PC-3 (cell line): ENCODE measurements around the gene CREBBP. TPM values are rescaled to one million over a fixed set of nuclear protein-coding genes. Genes with fewer than 3 reads are reported as not detected.
A peak's percentile ranks its signal among the peaks of the same experiment; 100 is the strongest.

ENCODE experiments used
- ATAC-seq: fragments of 200-7000 bp; cut with Tn5 transposase; 2 replicates; pipeline ENCODE4 v1.9.1; 2020; ENCODE audit warnings: mild to moderate bottlenecking, moderate library complexity
- BruUV-seq: library from RNA; stranded (reverse); fragments of 400-500 nt; replicated peaks from 2 replicates; lab custom pipeline; 2021; lab: Mats Ljungman, UMichigan
- CTCF ChIA-PET: fragments of 300-600 bp; sonication (Branson Sonifier 250); formaldehyde crosslinking; loops from one replicate; lab custom pipeline; 2022; ENCODE audit warnings: antibody characterized with exemption; lab: Charles Lee
- POLR2A ChIA-PET: fragments of 300-600 bp; sonication (Branson Sonifier 250); formaldehyde crosslinking; loops from one replicate; lab custom pipeline; 2022; ENCODE audit warnings: antibody characterized with exemption; ENCODE audit not compliant: unreplicated experiment; lab: Charles Lee
- DNase-seq: peaks from one replicate; pipeline ENCODE4 v3.0.0-alpha.2; 2015
- H2AFZ ChIP-seq: fragments of 300-600 bp; sonication (generic); 2 replicates; pipeline ENCODE4 v1.6.0; 2016; ENCODE audit warnings: antibody characterized with exemption, low read length
- H3F3A ChIP-seq: fragments of 300-600 bp; sonication (generic); one replicate; pipeline ENCODE4 v1.6.0; 2017; ENCODE audit warnings: antibody characterized with exemption, low read length, control low read depth, mild to moderate bottlenecking; ENCODE audit not compliant: unreplicated experiment
- H3K27ac ChIP-seq: fragments of 300-600 bp; sonication (generic); 2 replicates; pipeline ENCODE4 v1.5.1; 2016; ENCODE audit warnings: mild to moderate bottlenecking, low read length
- H3K27me3 ChIP-seq: fragments of 300-600 bp; sonication (generic); 2 replicates; pipeline ENCODE4 v1.6.1; 2016; ENCODE audit warnings: low read length, mixed read lengths
- H3K36me3 ChIP-seq: fragments of 300-600 bp; sonication (generic); 2 replicates; pipeline ENCODE4 v1.6.1; 2016; ENCODE audit warnings: low read depth, mixed run types, low read length, mixed read lengths
- H3K4me1 ChIP-seq: fragments of 300-600 bp; sonication (generic); 2 replicates; pipeline ENCODE4 v1.5.1; 2016; ENCODE audit warnings: low read length; ENCODE audit not compliant: insufficient read depth
- H3K4me2 ChIP-seq: fragments of 300-600 bp; sonication (generic); 2 replicates; pipeline ENCODE4 v1.6.0; 2016; ENCODE audit warnings: low read length
- H3K4me3 ChIP-seq: fragments of 300-600 bp; sonication (generic); 2 replicates; pipeline ENCODE4 v1.5.1; 2016; ENCODE audit warnings: mild to moderate bottlenecking, low read length, mixed read lengths
- H3K79me2 ChIP-seq: fragments of 300-600 bp; sonication (generic); 2 replicates; pipeline ENCODE4 v1.6.1; 2017; ENCODE audit warnings: low read length, mixed read lengths
- H3K9ac ChIP-seq: fragments of 300-600 bp; sonication (generic); 2 replicates; pipeline ENCODE4 v1.6.0; 2016; ENCODE audit warnings: mild to moderate bottlenecking, low read length
- H3K9me2 ChIP-seq: fragments of 300-600 bp; sonication (generic); replicated peaks from 2 replicates; pipeline ENCODE4 v1.6.1; 2016; ENCODE audit warnings: mixed run types, low read length, mixed read lengths
- H3K9me3 ChIP-seq: fragments of 300-600 bp; sonication (generic); 2 replicates; pipeline ENCODE4 v1.6.1; 2016; ENCODE audit warnings: low read length, mixed read lengths
- H4K20me1 ChIP-seq: fragments of 300-600 bp; sonication (generic); 2 replicates; pipeline ENCODE4 v1.6.1; 2016; ENCODE audit warnings: low read length, mixed read lengths
- EZH2 ChIP-seq: fragments of 300-600 bp; sonication (generic); IDR thresholded peaks from one replicate; pipeline ENCODE4 v1.6.1; 2017; ENCODE audit warnings: antibody characterized with exemption, mild to moderate bottlenecking, low read length; ENCODE audit not compliant: unreplicated experiment
- EZH2phosphoT487 ChIP-seq: fragments of 300-600 bp; sonication (generic); IDR thresholded peaks from 2 replicates; pipeline ENCODE4 v1.6.1; 2018; ENCODE audit warnings: mild to moderate bottlenecking, antibody characterized with exemption, low read length, borderline replicate concordance
- intact Hi-C: fragments of 100-400 bp; cut with micrococcal nuclease; formaldehyde crosslinking; loops from 2 replicates; pipeline ENCODE4 v1.9.0; 2023
- total RNA-seq: library from RNA; depleted of rRNA; stranded (reverse); fragments of >200 nt; gene quantifications from 2 replicates; pipeline ENCODE4 v1.2.3, GENCODE V29; 2014
- TF ChIP-seq, protein P1 (sequence below): fragments of 300-600 bp; sonication (generic); conservative IDR thresholded peaks from 2 replicates; pipeline ENCODE4 v1.5.1; 2017; ENCODE audit warnings: antibody characterized with exemption, low read depth, mild to moderate bottlenecking, low read length

CREBBP gene
- total RNA-seq, 1 experiment from 2014 or later, result 21.9 TPM

DNA sequence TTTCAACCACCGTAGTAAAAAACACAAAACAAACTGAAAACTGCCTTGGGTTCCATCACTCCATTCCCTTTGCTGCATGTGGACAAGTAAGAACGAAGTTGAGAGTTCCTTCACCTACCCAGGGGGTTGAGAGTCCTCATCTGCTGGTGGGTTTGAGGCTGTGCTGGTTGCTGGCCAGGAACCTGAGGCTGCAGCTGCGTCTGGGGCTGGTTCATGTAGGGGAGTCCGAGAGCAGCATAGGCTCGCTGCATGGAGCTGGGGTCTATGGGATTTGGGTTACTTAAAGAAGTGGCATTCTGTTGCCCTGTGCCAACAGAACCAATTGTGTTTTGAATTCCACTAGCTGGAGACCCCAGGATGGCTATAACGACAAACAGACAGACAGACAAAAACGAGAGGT is 97.9 kb downstream of the CREBBP start:
- Histone ChIP-seq H3K9ac (no peak overlapping the region), H3F3A (no peaks in the 10 kb centered on the region), H2AFZ (no peak overlapping the region), H3K9me2 (no peaks in the 10 kb centered on the region), H3K4me2 (no peak overlapping the region), H3K9me3 (no peaks in the 10 kb centered on the region), H3K79me2 (no peaks in the 10 kb centered on the region), H3K4me1 (no peaks in the 10 kb centered on the region), H3K27me3 (no peaks in the 10 kb centered on the region), H4K20me1 (no peaks in the 10 kb centered on the region), H3K27ac (no peak overlapping the region), H3K36me3 (peaks cover 6% of the 10 kb centered on the region; the same call in 1 of the 2 replicates), H3K4me3 (no peak overlapping the region)
- no peak for DNase-seq
- no TSS peak for BruUV-seq
- POLR2A ChIA-PET, result no interaction called here
- TF ChIP-seq, protein P1, sequence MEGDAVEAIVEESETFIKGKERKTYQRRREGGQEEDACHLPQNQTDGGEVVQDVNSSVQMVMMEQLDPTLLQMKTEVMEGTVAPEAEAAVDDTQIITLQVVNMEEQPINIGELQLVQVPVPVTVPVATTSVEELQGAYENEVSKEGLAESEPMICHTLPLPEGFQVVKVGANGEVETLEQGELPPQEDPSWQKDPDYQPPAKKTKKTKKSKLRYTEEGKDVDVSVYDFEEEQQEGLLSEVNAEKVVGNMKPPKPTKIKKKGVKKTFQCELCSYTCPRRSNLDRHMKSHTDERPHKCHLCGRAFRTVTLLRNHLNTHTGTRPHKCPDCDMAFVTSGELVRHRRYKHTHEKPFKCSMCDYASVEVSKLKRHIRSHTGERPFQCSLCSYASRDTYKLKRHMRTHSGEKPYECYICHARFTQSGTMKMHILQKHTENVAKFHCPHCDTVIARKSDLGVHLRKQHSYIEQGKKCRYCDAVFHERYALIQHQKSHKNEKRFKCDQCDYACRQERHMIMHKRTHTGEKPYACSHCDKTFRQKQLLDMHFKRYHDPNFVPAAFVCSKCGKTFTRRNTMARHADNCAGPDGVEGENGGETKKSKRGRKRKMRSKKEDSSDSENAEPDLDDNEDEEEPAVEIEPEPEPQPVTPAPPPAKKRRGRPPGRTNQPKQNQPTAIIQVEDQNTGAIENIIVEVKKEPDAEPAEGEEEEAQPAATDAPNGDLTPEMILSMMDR, result no peak
- TF ChIP-seq EZH2phosphoT487, result no peak
- no peak for TF ChIP-seq EZH2
- intact Hi-C loops, result no loop called here
- CTCF ChIA-PET, result no interaction called here
- ATAC-seq, result no peak

DNA sequence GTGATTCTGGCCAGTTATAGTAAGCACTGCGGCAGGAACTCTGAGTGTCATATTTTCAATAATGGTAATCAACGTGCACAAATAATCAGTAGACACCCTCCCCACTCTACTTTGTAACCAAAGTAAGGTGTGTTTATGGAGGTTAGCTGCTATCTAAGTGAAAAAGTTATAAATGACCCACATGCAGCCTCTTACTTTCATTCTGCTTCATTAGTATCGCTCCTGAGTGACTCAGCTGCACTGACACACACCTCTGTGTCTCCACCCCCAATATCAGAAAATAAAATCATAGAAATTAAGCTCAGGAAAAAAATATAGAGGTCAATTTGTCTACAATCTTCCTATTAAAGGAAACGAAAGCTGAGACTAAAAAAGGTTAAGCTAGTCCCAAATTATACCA is 99.1 kb downstream of the CREBBP start:
- H4K20me1 ChIP-seq, result no peaks in the 10 kb centered on the region

GRCh38 chr16:3780570-3780969 is 99.9 kb downstream of the CREBBP start:
- intact Hi-C loops, result no loop called here
- ATAC-seq, result no peak
- POLR2A ChIA-PET, result no interaction called here

More for the DNA sequence above, 99.1 kb downstream of the CREBBP start:
- POLR2A ChIA-PET, result no interaction called here
- no peak overlapping the region for H2AFZ ChIP-seq
- BruUV-seq, result no TSS peak
- no peak overlapping the region for H3K9ac ChIP-seq
- TF ChIP-seq EZH2phosphoT487, result no peak
- TF ChIP-seq, protein P1, result no peak
- no peaks in the 10 kb centered on the region for H3K4me1 ChIP-seq
- no peak overlapping the region for H3K27ac ChIP-seq
- H3K9me3 ChIP-seq, result no peaks in the 10 kb centered on the region
- no peak overlapping the region for H3K4me2 ChIP-seq
- H3K79me2 ChIP-seq, result no peaks in the 10 kb centered on the region
- H3F3A ChIP-seq, result no peaks in the 10 kb centered on the region
- no peaks in the 10 kb centered on the region for H3K9me2 ChIP-seq
- no peak for DNase-seq
- H3K4me3 ChIP-seq, result no peak overlapping the region
- intact Hi-C loops, result no loop called here
- H3K27me3 ChIP-seq, result no peaks in the 10 kb centered on the region
- H3K36me3 ChIP-seq, result peaks cover 8% of the 10 kb centered on the region; the same call in 1 of the 2 replicates
- CTCF ChIA-PET, result no interaction called here
- no peak for ATAC-seq

More at GRCh38 chr16:3780570-3780969, 99.9 kb downstream of the CREBBP start:
- Histone ChIP-seq H2AFZ (no peak overlapping the region), H3K27me3 (no peaks in the 10 kb centered on the region), H4K20me1 (no peaks in the 10 kb centered on the region), H3K4me3 (no peak overlapping the region), H3K9ac (no peak overlapping the region), H3K4me1 (no peaks in the 10 kb centered on the region), H3K9me2 (no peaks in the 10 kb centered on the region), H3K4me2 (no peak overlapping the region), H3K9me3 (no peaks in the 10 kb centered on the region), H3K27ac (no peak overlapping the region), H3F3A (no peaks in the 10 kb centered on the region), H3K79me2 (no peaks in the 10 kb centered on the region), H3K36me3 (peaks cover 8% of the 10 kb centered on the region; the same call in 1 of the 2 replicates)
- TF ChIP-seq, protein P1, result 0 out of 2 replicates have a peak, but pooled peaks have one; percentile 9
- TF ChIP-seq EZH2phosphoT487, result no peak
- BruUV-seq, result no TSS peak
- CTCF ChIA-PET, result no interaction called here
- peak; percentile 12 for DNase-seq
